Thoracic aorta (tissue), 2 donors: ENCODE results near the gene SCGB1D2. TPM values are rescaled to one million over a fixed set of nuclear protein-coding genes. Genes with fewer than 3 reads are reported as not detected.

Experiments
- ATAC-seq: fragments of 150-250 bp; one replicate; pipeline ENCODE4 v1.8.0; 2017; ENCODE audit warnings: low read depth; ENCODE audit not compliant: insufficient number of reproducible peaks, low FRiP score
- DNase-seq: peaks from one replicate; pipeline ENCODE4 v3.0.0-alpha.2; 2020; ENCODE audit warnings: low spot score
- H3K27ac ChIP-seq, 2 donors: fragments of 200-600 bp; sonication (generic); 1 replicate in 1 of 2; 2 replicates in 1 of 2; pipeline ENCODE4 v1.5.1; 2016; ENCODE audit warnings: mild to moderate bottlenecking in 2 of 2, moderate library complexity in 2 of 2
- H3K27me3 ChIP-seq: fragments of 200-600 bp; sonication (generic); replicated peaks from 2 replicates; pipeline ENCODE4 v1.6.0; 2016; ENCODE audit warnings: mild to moderate bottlenecking; ENCODE audit not compliant: insufficient read depth
- H3K36me3 ChIP-seq: fragments of 200-600 bp; sonication (generic); one replicate; pipeline ENCODE4 v1.5.1; 2016
- H3K4me1 ChIP-seq, 2 donors: fragments of 200-600 bp; sonication (generic); 1 replicate in 1 of 2; 2 replicates in 1 of 2; pipeline versions ENCODE4 v1.5.1 to v1.6.0; 2016; ENCODE audit warnings: low read depth in 2 of 2, mild to moderate bottlenecking in 1 of 2; ENCODE audit not compliant: control insufficient read depth in 1 of 2
- H3K4me3 ChIP-seq: fragments of 200-600 bp; sonication (generic); 2 replicates; pipeline ENCODE4 v1.5.1; 2016; ENCODE audit warnings: mild to moderate bottlenecking
- H3K9me3 ChIP-seq: fragments of 200-600 bp; sonication (generic); 2 replicates; pipeline ENCODE4 v1.5.1; 2016
- total RNA-seq, 2 donors: library from RNA; depleted of rRNA; stranded (reverse); fragments of >200 nt; gene quantifications; one replicate each; pipeline versions ENCODE4 v1.1.0 to v1.2.3, GENCODE V29; 2016
- TF ChIP-seq, protein P1 (sequence below): fragments of 200-600 bp; sonication (generic); IDR thresholded peaks from one replicate; pipeline ENCODE4 v1.5.1; 2019; ENCODE audit warnings: antibody characterized with exemption

Gene SCGB1D2
- total RNA-seq, 2 donors from 2014 or later, result not detected

DNA sequence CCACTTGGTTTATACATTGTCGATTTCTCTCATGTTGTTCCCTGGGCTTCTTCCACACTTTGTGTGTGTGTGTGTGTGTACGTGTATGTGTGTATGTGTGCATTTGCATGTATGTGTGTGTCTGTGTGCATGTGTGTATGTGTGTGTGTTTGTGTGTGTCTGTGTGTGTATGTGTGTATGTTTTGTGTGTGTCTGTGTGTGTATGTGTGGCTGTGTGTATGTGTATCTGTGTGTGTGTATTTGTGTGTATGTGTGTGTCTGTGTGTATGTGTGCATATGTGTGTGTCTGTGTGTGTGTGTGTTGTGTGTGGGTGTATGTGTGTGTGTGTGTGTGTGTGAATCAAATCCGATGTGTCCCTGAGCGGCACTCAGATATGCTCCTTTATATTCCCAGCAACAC, 4.5 kb upstream of the SCGB1D2 start:
- Histone ChIP-seq H3K27me3 (no peaks in the 10 kb centered on the region), H3K36me3 (no peaks in the 10 kb centered on the region), H3K4me3 (no peak overlapping the region), H3K9me3 (no peaks in the 10 kb centered on the region), H3K27ac (no peak overlapping the region), H3K4me1 (no peaks in the 10 kb centered on the region)
- no peak for DNase-seq
- ATAC-seq, result no peak
- TF ChIP-seq, protein P1, sequence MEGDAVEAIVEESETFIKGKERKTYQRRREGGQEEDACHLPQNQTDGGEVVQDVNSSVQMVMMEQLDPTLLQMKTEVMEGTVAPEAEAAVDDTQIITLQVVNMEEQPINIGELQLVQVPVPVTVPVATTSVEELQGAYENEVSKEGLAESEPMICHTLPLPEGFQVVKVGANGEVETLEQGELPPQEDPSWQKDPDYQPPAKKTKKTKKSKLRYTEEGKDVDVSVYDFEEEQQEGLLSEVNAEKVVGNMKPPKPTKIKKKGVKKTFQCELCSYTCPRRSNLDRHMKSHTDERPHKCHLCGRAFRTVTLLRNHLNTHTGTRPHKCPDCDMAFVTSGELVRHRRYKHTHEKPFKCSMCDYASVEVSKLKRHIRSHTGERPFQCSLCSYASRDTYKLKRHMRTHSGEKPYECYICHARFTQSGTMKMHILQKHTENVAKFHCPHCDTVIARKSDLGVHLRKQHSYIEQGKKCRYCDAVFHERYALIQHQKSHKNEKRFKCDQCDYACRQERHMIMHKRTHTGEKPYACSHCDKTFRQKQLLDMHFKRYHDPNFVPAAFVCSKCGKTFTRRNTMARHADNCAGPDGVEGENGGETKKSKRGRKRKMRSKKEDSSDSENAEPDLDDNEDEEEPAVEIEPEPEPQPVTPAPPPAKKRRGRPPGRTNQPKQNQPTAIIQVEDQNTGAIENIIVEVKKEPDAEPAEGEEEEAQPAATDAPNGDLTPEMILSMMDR, result no peak

DNA sequence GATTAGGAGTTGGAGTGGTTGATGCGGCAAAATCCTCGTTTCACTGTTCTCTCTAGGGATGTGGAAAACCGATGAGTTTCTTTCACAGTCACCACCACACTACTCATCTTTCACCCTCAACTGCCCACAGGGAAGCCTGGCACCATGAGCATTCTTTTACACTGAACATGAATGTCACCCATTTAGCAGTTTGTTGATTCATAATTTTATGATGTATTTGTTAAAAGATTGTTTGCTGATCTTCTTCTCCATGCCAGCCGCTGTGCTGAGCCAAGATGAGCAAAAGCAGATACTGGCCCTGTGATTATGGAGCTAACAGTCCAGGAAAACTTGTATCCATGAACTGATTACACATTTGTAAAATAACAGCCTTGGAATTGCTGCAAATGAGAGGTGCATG, 3.9 kb upstream of the SCGB1D2 start:
- no peak for DNase-seq
- TF ChIP-seq, protein P1, result no peak
- H3K27ac ChIP-seq, result no peak overlapping the region
- H3K27me3 ChIP-seq, result no peaks in the 10 kb centered on the region
- no peak overlapping the region for H3K4me3 ChIP-seq
- H3K36me3 ChIP-seq, result no peaks in the 10 kb centered on the region
- no peak for ATAC-seq
- no peaks in the 10 kb centered on the region for H3K9me3 ChIP-seq
- H3K4me1 ChIP-seq, result no peaks in the 10 kb centered on the region

DNA sequence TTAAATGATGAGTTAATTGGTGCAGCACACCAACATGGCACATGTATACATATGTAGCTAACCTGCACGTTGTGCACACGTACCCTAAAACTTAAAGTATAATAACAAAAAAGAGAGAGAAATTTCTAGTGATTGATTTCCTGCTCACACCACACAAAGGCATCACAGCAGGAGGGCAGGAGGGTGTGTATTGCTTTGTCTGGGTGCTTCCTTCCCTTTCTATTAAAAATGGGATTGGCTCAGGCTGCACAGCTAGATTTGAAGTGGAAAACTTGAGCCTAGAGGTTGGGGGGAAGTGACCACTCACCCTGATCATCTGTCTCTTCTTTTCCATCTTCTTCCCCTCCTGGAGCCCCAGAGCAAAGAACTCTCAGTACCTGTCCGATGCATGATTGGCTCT, 944 bp upstream of the SCGB1D2 start:
- no peaks in the 10 kb centered on the region for H3K27me3 ChIP-seq
- no peaks in the 10 kb centered on the region for H3K9me3 ChIP-seq
- no peaks in the 10 kb centered on the region for H3K4me1 ChIP-seq

DNA sequence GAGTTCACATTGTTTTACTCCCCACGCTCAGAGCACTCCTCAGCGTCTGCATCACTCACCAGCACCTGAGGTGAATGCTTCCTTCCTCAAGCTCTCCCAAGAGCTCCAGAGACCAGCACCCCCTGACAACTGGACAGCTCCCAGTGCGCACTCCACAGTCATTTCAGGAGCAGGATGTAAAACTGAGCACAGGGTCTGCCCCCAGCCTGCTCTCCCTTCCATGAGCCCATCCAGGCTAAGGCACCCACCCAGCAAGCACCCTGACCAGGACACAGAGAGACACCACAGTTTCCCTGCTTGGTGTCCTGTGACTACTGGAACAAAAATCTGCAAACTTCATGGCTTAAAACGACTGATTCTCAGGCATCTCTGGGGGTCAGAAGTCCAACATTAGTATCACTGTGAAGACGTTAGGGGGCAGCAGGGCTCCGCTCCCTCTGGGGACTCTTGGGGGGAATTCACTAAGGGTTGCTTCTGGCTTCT, 3.3 kb downstream of the SCGB1D2 start:
- no peaks in the 10 kb centered on the region for H3K27me3 ChIP-seq
- no peak for ATAC-seq
- no peak overlapping the region for H3K27ac ChIP-seq
- no peaks in the 10 kb centered on the region for H3K4me1 ChIP-seq
- no peak for DNase-seq
- no peaks in the 10 kb centered on the region for H3K9me3 ChIP-seq
- no peaks in the 10 kb centered on the region for H3K36me3 ChIP-seq
- H3K4me3 ChIP-seq, result no peak overlapping the region
- TF ChIP-seq, protein P1, result no peak

More for the DNA sequence above, 944 bp upstream of the SCGB1D2 start:
- ATAC-seq, result no peak
- TF ChIP-seq, protein P1, result no peak
- Histone ChIP-seq H3K27ac (no peak overlapping the region), H3K4me3 (no peak overlapping the region), H3K36me3 (no peaks in the 10 kb centered on the region)
- no peak for DNase-seq

DNA sequence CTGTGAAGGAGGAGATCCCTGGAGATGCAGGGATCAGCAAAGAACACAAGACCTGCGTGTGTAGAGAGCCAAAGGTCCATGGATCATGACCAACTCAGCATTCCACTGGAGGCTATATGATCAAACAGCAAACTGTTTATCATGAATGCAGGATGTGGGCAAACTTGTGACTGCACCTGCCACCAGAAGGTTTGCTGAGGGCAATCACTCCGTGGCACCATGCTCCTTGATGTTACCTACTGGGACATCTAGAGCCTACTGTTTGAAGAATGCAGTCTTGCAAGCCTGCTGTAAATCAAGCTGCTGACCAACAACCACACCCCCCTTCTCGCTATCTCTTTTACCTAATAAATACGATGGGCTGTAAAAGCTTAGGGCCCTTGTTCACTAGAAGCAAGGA, 9.7 kb downstream of the SCGB1D2 start:
- DNase-seq, result no peak
- Histone ChIP-seq H3K27ac (no peak overlapping the region), H3K4me3 (no peak overlapping the region), H3K4me1 (no peaks in the 10 kb centered on the region), H3K27me3 (no peaks in the 10 kb centered on the region), H3K9me3 (peaks cover 17% of the 10 kb centered on the region), H3K36me3 (no peaks in the 10 kb centered on the region)
- TF ChIP-seq, protein P1, result no peak
- ATAC-seq, result no peak
